AG09319 (cell line): Measurements from ENCODE around the gene GPS2.

Experiments used
- DNase-seq: peaks from one replicate; pipeline ENCODE4 v3.0.0-alpha.2; 2010; ENCODE audit warnings: low read depth; ENCODE audit errors: extremely low read depth
- TF ChIP-seq, protein P1 (sequence below): IDR thresholded peaks from 2 replicates; pipeline ENCODE4 v1.5.1; 2011; ENCODE audit warnings: low read depth, mild to moderate bottlenecking, inconsistent platforms, low read length, moderate library complexity

The GPS2 gene

DNA sequence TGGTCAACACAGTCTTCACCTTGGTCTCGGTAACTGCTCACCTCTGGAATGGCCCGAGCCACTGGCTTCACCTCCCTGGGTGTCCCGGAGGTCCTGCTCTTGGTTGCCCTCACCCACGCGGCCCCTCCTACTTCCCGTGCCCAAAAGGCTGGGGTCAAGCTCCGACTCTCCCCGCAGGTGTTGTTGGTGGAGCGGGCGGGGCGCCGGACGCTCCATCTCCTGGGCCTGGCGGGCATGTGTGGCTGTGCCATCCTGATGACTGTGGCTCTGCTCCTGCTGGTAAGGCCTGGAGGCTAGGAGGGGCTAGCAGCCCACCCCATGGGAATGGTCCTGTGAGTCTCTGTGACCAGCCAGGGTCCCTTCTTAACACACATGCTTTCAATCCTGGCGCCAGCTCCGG lies 30.2 kb downstream of the GPS2 start:
- DNase-seq = no peak
- TF ChIP-seq, protein P1, sequence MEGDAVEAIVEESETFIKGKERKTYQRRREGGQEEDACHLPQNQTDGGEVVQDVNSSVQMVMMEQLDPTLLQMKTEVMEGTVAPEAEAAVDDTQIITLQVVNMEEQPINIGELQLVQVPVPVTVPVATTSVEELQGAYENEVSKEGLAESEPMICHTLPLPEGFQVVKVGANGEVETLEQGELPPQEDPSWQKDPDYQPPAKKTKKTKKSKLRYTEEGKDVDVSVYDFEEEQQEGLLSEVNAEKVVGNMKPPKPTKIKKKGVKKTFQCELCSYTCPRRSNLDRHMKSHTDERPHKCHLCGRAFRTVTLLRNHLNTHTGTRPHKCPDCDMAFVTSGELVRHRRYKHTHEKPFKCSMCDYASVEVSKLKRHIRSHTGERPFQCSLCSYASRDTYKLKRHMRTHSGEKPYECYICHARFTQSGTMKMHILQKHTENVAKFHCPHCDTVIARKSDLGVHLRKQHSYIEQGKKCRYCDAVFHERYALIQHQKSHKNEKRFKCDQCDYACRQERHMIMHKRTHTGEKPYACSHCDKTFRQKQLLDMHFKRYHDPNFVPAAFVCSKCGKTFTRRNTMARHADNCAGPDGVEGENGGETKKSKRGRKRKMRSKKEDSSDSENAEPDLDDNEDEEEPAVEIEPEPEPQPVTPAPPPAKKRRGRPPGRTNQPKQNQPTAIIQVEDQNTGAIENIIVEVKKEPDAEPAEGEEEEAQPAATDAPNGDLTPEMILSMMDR = no peak

DNA sequence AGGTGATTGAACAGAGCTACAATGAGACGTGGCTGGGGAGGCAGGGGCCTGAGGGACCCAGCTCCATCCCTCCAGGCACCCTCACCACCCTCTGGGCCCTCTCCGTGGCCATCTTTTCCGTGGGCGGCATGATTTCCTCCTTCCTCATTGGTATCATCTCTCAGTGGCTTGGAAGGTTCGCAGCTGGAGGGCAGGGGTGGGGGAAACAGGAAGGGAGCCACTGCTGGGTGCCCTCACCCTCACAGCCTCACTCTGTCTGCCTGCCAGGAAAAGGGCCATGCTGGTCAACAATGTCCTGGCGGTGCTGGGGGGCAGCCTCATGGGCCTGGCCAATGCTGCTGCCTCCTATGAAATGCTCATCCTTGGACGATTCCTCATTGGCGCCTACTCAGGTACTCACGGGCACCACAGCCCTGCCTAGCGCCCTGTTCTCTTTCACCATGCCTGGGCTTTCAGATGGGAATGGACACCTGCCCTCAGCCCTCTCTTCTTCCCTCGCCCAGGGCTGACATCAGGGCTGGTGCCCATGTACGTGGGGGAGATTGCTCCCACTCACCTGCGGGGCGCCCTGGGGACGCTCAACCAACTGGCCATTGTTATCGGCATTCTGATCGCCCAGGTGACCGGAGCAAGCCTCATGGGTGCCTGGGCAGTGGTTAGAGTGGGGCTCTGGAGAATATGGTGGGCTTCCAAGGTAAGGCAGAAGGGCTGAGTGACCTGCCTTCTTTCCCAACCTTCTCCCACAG lies 31.5 kb downstream of the GPS2 start:
- TF ChIP-seq, protein P1 = no peak
- DNase-seq = no peak

DNA sequence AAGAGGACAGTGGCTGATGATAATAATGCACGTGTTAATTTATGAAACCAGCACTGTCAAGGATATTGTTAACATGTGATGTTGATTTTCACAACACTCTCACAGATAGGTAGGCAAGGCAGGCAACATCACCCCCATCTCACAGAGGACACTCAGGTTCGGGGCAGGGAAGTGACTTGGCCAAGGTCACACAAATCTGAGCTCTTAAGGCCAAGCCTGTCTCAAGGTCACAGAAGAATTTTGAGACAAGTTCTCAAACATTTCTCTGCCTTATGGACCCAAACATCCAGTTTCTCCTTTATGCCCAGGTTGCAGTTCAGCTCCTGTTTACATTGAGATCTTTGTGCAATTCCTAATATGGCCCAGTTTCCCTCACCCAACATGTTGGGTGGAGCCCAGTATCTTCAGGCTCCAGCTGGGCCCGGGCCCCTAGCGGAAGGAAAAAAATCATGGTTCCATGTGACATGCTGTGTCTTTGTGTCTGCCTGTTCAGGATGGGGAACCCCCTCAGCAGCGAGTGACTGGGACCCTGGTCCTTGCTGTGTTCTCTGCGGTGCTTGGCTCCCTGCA lies 32.3 kb downstream of the GPS2 start:
- no peak for DNase-seq

DNA sequence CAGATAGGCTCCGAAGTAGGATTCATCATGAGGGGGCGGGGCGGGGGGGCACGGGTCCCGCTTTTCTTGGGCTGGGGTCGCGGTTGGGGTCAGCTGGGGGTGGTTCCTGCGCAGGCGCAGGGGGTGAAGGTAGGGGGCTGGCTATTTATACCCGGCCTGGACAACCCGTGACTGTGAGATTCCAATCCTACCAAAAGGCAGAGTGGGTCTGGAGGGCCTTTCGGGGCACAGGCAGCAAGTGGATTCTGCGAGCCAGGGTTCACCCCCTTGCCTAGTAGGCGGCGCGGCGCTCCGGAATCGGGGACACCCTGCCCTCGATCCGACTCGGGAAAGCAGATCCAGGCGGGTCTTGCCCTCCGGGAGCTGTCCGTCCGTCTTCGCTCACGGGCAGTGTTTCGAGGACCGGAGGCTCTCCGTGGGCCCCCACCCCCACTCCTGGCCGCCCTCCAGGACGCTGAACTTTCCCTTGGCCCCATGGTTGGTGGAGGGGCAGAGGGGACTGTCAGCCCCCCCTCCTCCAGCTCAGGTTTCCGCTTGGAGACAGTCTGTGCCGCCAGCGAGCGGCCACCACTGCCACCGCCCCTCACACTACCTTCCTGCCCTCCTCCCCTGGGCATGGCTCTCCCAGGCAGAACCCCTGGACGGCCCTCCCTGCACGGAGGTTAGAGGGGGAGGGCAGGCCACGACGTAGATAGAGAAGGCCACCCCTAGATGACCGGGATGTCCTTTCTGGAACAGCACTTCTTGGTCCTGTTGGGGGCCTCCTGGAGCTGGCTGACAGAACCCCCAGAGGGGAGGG lies 33.0 kb downstream of the GPS2 start:
- no peak for DNase-seq
- TF ChIP-seq, protein P1 = no peak

More for the DNA sequence above, 32.3 kb downstream of the GPS2 start:
- TF ChIP-seq, protein P1 = no peak

DNA sequence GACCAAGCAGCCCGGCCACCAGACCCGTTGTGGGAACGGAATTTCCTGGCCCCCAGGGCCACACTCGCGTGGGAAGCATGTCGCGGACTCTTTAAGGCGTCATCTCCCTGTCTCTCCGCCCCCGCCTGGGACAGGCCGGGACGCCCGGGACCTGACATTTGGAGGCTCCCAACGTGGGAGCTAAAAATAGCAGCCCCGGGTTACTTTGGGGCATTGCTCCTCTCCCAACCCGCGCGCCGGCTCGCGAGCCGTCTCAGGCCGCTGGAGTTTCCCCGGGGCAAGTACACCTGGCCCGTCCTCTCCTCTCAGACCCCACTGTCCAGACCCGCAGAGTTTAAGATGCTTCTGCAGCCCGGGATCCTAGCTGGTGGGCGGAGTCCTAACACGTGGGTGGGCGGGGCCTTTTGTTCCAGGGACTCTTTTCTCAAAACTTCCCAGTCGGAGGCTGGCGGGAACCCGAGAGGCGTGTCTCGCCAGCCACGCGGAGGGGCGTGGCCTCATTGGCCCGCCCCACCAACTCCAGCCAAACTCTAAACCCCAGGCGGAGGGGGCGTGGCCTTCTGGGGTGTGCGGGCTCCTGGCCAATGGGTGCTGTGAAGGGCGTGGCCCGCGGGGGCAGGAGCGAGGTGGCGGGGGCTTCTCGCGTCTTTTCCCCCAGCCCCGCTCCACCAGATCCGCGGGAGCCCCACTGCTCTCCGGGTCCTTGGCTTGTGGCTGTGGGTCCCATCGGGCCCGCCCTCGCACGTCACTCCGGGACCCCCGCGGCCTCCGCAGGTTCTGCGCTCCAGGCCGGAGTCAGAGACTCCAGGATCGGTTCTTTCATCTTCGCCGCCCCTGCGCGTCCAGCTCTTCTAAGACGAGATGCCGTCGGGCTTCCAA lies 33.8 kb downstream of the GPS2 start, which contains the start of gene SLC2A4:
TSS of gene SLC2A4 (plus strand) at position 645 of the 879 bp plus-strand sequence. CDS start at position 862, 217 bp downstream.
- TF ChIP-seq, protein P1 = no peak
- peak; percentile 77 for DNase-seq

DNA sequence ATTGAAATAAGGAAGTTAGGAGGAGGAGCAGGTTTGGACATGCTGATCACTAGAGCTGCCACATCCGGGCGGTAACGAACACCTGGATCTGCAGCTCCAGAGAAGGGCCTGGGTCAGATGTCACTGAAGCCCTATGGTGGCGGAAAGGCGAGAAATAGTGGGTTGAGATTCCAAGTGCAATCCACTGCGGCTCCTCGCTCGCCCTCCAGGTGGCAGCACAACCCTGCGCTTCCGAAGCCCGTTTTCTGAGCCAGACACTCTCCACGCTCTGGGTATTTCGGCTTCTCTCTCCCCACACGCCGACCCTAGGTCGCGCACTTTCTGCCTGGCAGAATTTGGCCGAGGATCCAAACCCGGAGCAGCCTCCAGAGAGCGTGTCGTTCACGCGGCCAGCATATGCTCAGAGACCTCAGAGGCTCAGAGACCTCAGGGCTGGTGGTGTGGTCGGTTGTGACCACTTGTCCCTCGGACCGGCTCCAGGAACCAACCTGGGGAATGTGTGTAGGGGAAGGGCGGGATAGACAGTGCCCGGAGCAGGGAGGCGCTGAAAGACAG lies 34.6 kb downstream of the GPS2 start:
- TF ChIP-seq, protein P1 = peak; percentile 96
- DNase-seq = peak; percentile 48
